Endothelial cell of umbilical vein (primary cell): ENCODE data around the gene MRPL24.

ENCODE experiments used
- EZH2 ChIP-seq: IDR thresholded peaks from 2 replicates; pipeline ENCODE4 v1.6.1; 2012; ENCODE audit warnings: borderline replicate concordance, low read depth, mild to moderate bottlenecking, moderate library complexity, low read length, inconsistent platforms; ENCODE audit not compliant: severe bottlenecking
- FOS ChIP-seq: IDR thresholded peaks from 2 replicates; pipeline ENCODE4 v1.6.1; 2011; ENCODE audit warnings: mild to moderate bottlenecking, low read length, moderate library complexity, borderline replicate concordance; ENCODE audit not compliant: insufficient read depth
- GATA2 ChIP-seq: IDR thresholded peaks from 2 replicates; pipeline ENCODE4 v1.7.0; 2011; ENCODE audit warnings: low read depth, mild to moderate bottlenecking, moderate library complexity, mixed read lengths, low read length; ENCODE audit not compliant: insufficient read length, insufficient read depth
- JUN ChIP-seq: IDR thresholded peaks from 2 replicates; pipeline ENCODE4 v1.6.1; 2011; ENCODE audit warnings: borderline replicate concordance, low read depth; ENCODE audit not compliant: insufficient read length, insufficient read depth
- MAX ChIP-seq: IDR thresholded peaks from 2 replicates; pipeline ENCODE4 v1.6.1; 2011; ENCODE audit not compliant: insufficient read depth, insufficient read length
- POLR2A ChIP-seq: IDR thresholded peaks from 2 replicates; pipeline ENCODE4 v1.6.1; 2012; ENCODE audit warnings: low read depth, mild to moderate bottlenecking, control low read depth, low read length
- POLR2AphosphoS5 ChIP-seq: IDR thresholded peaks from 2 replicates; pipeline ENCODE4 v1.6.1; 2012; ENCODE audit warnings: low read depth, mild to moderate bottlenecking, control low read depth, low read length, moderate library complexity; ENCODE audit not compliant: insufficient read depth
- TF ChIP-seq, protein P1 (sequence below), 2 donors: IDR thresholded peaks; 1 replicate in 1 of 2; 2 replicates in 1 of 2; pipeline ENCODE4 v1.5.1; 2011; ENCODE audit warnings: low read length in 2 of 2, mild to moderate bottlenecking in 2 of 2, moderate library complexity in 2 of 2, control low read depth in 1 of 2, inconsistent platforms in 1 of 2, low read depth in 1 of 2; ENCODE audit not compliant: insufficient read depth in 1 of 2; ENCODE audit errors: extremely low read depth in 1 of 2

DNA sequence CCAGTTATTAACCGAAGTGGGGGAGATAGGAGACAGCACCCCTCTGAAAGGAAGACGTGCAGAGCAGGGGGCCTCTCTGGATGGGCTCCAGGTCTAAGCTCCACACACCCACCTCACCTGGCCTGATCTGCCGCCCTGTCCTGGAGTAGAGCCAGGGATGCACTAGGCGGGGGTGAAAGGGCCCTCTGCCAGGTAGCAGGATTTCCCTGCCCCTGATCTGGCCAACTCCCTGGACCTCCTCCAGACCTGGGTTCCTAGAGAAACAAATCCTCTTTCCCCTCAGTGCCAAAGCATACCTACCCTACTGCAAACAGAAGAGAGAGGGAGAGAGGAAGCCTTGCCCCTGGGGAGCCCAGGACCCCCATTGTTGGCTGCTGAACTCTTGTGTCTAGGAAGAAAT lies 37.6 kb downstream of the MRPL24 start:
- TF ChIP-seq EZH2: no peak
- TF ChIP-seq, protein P1, sequence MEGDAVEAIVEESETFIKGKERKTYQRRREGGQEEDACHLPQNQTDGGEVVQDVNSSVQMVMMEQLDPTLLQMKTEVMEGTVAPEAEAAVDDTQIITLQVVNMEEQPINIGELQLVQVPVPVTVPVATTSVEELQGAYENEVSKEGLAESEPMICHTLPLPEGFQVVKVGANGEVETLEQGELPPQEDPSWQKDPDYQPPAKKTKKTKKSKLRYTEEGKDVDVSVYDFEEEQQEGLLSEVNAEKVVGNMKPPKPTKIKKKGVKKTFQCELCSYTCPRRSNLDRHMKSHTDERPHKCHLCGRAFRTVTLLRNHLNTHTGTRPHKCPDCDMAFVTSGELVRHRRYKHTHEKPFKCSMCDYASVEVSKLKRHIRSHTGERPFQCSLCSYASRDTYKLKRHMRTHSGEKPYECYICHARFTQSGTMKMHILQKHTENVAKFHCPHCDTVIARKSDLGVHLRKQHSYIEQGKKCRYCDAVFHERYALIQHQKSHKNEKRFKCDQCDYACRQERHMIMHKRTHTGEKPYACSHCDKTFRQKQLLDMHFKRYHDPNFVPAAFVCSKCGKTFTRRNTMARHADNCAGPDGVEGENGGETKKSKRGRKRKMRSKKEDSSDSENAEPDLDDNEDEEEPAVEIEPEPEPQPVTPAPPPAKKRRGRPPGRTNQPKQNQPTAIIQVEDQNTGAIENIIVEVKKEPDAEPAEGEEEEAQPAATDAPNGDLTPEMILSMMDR (IDR thresholded peaks at IDR 0.05; ENCODE audit: extremely low read depth in 1 of 2, insufficient read depth in 1 of 2, low read depth in 1 of 2, low read length in 2 of 2): no peak
- TF ChIP-seq JUN: no peak
- no peak for TF ChIP-seq MAX
- TF ChIP-seq FOS: no peak
- no peak for TF ChIP-seq POLR2A
- TF ChIP-seq GATA2: no peak
- TF ChIP-seq POLR2AphosphoS5: no peak
